ENCODE data around the gene GNPAT. TPM values are rescaled to one million over a fixed set of nuclear protein-coding genes. Genes with fewer than 3 reads are reported as not detected.

The GNPAT gene
- total and polyA plus RNA-seq, 10 of the 15 experiments (the other 5 are each of a cell fraction or from before 2014, with no cell fraction given), result 24.0 to 70.6 (median 47.2) TPM

GRCh38 chr1:231301990-231302389 lies 61.0 kb downstream of the GNPAT start:
- no TSS peak for BruUV-seq (replicated peaks)
- Histone ChIP-seq H2AFZ (ENCODE audit: control insufficient read depth, low read depth, low read length) (no peak overlapping the region), H4K20me1 (ENCODE audit: control insufficient read depth, insufficient read depth) (no peaks in the 10 kb centered on the region), H3K27ac (ENCODE audit: control insufficient read depth, insufficient read depth) (no peak overlapping the region), H3K4me2 (ENCODE audit: control insufficient read depth, insufficient read depth) (no peak overlapping the region), H3K9ac (ENCODE audit: control insufficient read depth, insufficient read depth, low read length) (no peak overlapping the region), H3K79me2 (ENCODE audit: control insufficient read depth, insufficient read depth, low read length) (no peaks in the 10 kb centered on the region), H3K4me3 (no peak overlapping the region), H3K27me3 (replicated peaks in 1 of 2; ENCODE audit: control insufficient read depth in 2 of 2, insufficient read depth in 2 of 2, low read length in 1 of 2) (no peaks in the 10 kb centered on the region), H3K36me3 (ENCODE audit: control insufficient read depth in 2 of 2, insufficient read depth in 2 of 2, low read length in 1 of 2) (no peaks in the 10 kb centered on the region), H3K9me3 (replicated peaks; ENCODE audit: control insufficient read depth, insufficient read depth, low read length) (no peaks in the 10 kb centered on the region), H3K4me1 (ENCODE audit: control insufficient read depth, insufficient read depth, low read length) (no peaks in the 10 kb centered on the region)
- RAD21 ChIA-PET (ENCODE audit: unreplicated experiment), result no interaction called here
- intact Hi-C loops (cut with micrococcal nuclease; ENCODE audit: unreplicated experiment), result no loop called here
- SMC1A ChIA-PET (ENCODE audit: uncharacterized antibody, unreplicated experiment), result no interaction called here
- 62% methylated on average over 3 of the region's 3 CpGs for WGBS (ENCODE audit: insufficient coverage, insufficient replicate concordance, low lambda C conversion rate, missing lambda C conversion rate)
- in situ Hi-C loops (cut with MboI), result no loop called here
- FAIRE-seq (no peak), DNase-seq (ENCODE audit: low read depth, low spot score) (no peak), ATAC-seq (no peak)
- POLR2A ChIA-PET, result no interaction called here
- CTCF ChIA-PET, result no interaction called here
- TF ChIP-seq TCF12 (IDR thresholded peaks at IDR 0.05; ENCODE audit: low read depth, low read length) (no peak), SREBF2 (IDR thresholded peaks at IDR 0.05; ENCODE audit: low read length) (no peak), SPI1 (IDR thresholded peaks at IDR 0.05; ENCODE audit: borderline replicate concordance, insufficient read depth, low read depth, low read length) (no peak), NFXL1 (IDR thresholded peaks at IDR 0.05; ENCODE audit: borderline replicate concordance) (no peak), MTA2 (IDR thresholded peaks at IDR 0.05; ENCODE audit: low read depth) (no peak), YBX1 (IDR thresholded peaks at IDR 0.05) (no peak)
- TF ChIP-seq, protein P1, sequence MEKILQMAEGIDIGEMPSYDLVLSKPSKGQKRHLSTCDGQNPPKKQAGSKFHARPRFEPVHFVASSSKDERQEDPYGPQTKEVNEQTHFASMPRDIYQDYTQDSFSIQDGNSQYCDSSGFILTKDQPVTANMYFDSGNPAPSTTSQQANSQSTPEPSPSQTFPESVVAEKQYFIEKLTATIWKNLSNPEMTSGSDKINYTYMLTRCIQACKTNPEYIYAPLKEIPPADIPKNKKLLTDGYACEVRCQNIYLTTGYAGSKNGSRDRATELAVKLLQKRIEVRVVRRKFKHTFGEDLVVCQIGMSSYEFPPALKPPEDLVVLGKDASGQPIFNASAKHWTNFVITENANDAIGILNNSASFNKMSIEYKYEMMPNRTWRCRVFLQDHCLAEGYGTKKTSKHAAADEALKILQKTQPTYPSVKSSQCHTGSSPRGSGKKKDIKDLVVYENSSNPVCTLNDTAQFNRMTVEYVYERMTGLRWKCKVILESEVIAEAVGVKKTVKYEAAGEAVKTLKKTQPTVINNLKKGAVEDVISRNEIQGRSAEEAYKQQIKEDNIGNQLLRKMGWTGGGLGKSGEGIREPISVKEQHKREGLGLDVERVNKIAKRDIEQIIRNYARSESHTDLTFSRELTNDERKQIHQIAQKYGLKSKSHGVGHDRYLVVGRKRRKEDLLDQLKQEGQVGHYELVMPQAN (conservative IDR thresholded peaks at IDR 0.05), result no peak

All from GM12878 (cell line).